Measurements from ENCODE around the gene SPATA31D3.
"Not testable (repeated sequence)": the region's sequence is repeated elsewhere in the genome, so short reads cannot be mapped to it uniquely, and the experiment has no call there.

Gene SPATA31D3

GRCh38 chr9:81979196-81979595 is 35.9 kb downstream of the SPATA31D3 start:
- no peak overlapping the region for H3K4me2 ChIP-seq (ENCODE audit: low read length)
- no peaks in the 10 kb centered on the region for H3K27me3 ChIP-seq (ENCODE audit: control insufficient read depth, insufficient read depth, low read length)
- no peaks in the 10 kb centered on the region for H3K4me1 ChIP-seq
- no peaks in the 10 kb centered on the region for H3K79me2 ChIP-seq
- no peaks in the 10 kb centered on the region for H3K9me3 ChIP-seq (ENCODE audit: control insufficient read depth, low read length)
- no peak overlapping the region for H3K4me3 ChIP-seq (ENCODE audit: low read depth, low read length)
- no peak overlapping the region for H3K9ac ChIP-seq
- H3K27ac ChIP-seq = no peak overlapping the region
- H2AFZ ChIP-seq = no peak overlapping the region
- no peaks in the 10 kb centered on the region for H3K36me3 ChIP-seq (ENCODE audit: control insufficient read depth, insufficient read depth, low read length)
- TF ChIP-seq, protein P1, sequence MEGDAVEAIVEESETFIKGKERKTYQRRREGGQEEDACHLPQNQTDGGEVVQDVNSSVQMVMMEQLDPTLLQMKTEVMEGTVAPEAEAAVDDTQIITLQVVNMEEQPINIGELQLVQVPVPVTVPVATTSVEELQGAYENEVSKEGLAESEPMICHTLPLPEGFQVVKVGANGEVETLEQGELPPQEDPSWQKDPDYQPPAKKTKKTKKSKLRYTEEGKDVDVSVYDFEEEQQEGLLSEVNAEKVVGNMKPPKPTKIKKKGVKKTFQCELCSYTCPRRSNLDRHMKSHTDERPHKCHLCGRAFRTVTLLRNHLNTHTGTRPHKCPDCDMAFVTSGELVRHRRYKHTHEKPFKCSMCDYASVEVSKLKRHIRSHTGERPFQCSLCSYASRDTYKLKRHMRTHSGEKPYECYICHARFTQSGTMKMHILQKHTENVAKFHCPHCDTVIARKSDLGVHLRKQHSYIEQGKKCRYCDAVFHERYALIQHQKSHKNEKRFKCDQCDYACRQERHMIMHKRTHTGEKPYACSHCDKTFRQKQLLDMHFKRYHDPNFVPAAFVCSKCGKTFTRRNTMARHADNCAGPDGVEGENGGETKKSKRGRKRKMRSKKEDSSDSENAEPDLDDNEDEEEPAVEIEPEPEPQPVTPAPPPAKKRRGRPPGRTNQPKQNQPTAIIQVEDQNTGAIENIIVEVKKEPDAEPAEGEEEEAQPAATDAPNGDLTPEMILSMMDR (IDR thresholded peaks at IDR 0.05) = no peak

- no peak overlapping the region for H3K9ac ChIP-seq
- no peak overlapping the region for H3K4me2 ChIP-seq (ENCODE audit: low read length)
- TF ChIP-seq, protein P1 (IDR thresholded peaks at IDR 0.05) = no peak
- H3K4me1 ChIP-seq = no peaks in the 10 kb centered on the region
- H3K4me3 ChIP-seq (ENCODE audit: low read depth, low read length) = no peak overlapping the region
- H3K9me3 ChIP-seq (ENCODE audit: control insufficient read depth, low read length) = no peaks in the 10 kb centered on the region
- no peak overlapping the region for H3K27ac ChIP-seq
- no peaks in the 10 kb centered on the region for H3K36me3 ChIP-seq (ENCODE audit: control insufficient read depth, insufficient read depth, low read length)
- H3K79me2 ChIP-seq = no peaks in the 10 kb centered on the region
- H2AFZ ChIP-seq = no peak overlapping the region
- H3K27me3 ChIP-seq (ENCODE audit: control insufficient read depth, insufficient read depth, low read length) = no peaks in the 10 kb centered on the region
Observed at GRCh38 chr9:81980568-81980967, 37.3 kb downstream of the SPATA31D3 start.

- Histone ChIP-seq H3K79me2 (no peaks in the 10 kb centered on the region), H3K9ac (no peak overlapping the region), H3K27ac (no peak overlapping the region), H3K4me3 (ENCODE audit: low read depth, low read length) (no peak overlapping the region), H3K27me3 (ENCODE audit: control insufficient read depth, insufficient read depth, low read length) (no peaks in the 10 kb centered on the region), H2AFZ (no peak overlapping the region), H3K36me3 (ENCODE audit: control insufficient read depth, insufficient read depth, low read length) (no peaks in the 10 kb centered on the region), H3K4me2 (ENCODE audit: low read length) (no peak overlapping the region), H3K9me3 (ENCODE audit: control insufficient read depth, low read length) (no peaks in the 10 kb centered on the region), H3K4me1 (no peaks in the 10 kb centered on the region)
- TF ChIP-seq, protein P1 (IDR thresholded peaks at IDR 0.05) = no peak
Observed at GRCh38 chr9:81981883-81982282, 38.6 kb downstream of the SPATA31D3 start.

GRCh38 chr9:81984928-81985327 is 41.6 kb downstream of the SPATA31D3 start:
- H3K9ac ChIP-seq = no peak overlapping the region

DNA sequence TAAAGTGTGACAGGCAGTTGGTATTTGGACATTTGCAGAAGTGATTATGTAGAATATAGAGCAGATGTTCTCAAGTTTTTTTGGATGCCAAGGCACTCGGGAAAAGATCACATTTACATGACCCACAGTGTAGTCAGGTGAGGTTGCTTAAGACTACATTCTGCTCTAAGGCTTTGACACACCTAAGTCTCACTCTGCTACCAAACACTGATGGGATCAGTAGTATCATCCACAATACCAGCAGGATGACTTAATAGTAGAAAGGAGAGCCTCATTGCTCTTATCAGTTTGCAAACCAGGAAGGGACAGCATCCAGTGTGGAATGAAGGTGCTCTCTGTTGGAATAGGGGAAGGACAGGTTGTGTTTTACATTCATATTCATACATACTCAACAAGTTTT is 42.8 kb downstream of the SPATA31D3 start:
- H3K79me2 ChIP-seq = no peaks in the 10 kb centered on the region
- no peak overlapping the region for H3K4me3 ChIP-seq (ENCODE audit: low read depth, low read length)
- no peak overlapping the region for H3K9ac ChIP-seq
- no peaks in the 10 kb centered on the region for H3K9me3 ChIP-seq (ENCODE audit: control insufficient read depth, low read length)
- H3K4me1 ChIP-seq = no peaks in the 10 kb centered on the region
- no peak overlapping the region for H2AFZ ChIP-seq
- TF ChIP-seq, protein P1 (IDR thresholded peaks at IDR 0.05) = no peak
- H3K4me2 ChIP-seq (ENCODE audit: low read length) = no peak overlapping the region
- H3K36me3 ChIP-seq (ENCODE audit: control insufficient read depth, insufficient read depth, low read length) = no peaks in the 10 kb centered on the region
- no peak overlapping the region for H3K27ac ChIP-seq
- no peaks in the 10 kb centered on the region for H3K27me3 ChIP-seq (ENCODE audit: control insufficient read depth, insufficient read depth, low read length)

More at GRCh38 chr9:81984928-81985327, 41.6 kb downstream of the SPATA31D3 start:
- H3K9me3 ChIP-seq (ENCODE audit: control insufficient read depth, low read length) = no peaks in the 10 kb centered on the region
- no peaks in the 10 kb centered on the region for H3K4me1 ChIP-seq
- TF ChIP-seq, protein P1 (IDR thresholded peaks at IDR 0.05) = no peak
- H3K79me2 ChIP-seq = no peaks in the 10 kb centered on the region
- H3K4me3 ChIP-seq (ENCODE audit: low read depth, low read length) = no peak overlapping the region
- no peak overlapping the region for H3K4me2 ChIP-seq (ENCODE audit: low read length)
- no peak overlapping the region for H3K27ac ChIP-seq
- no peaks in the 10 kb centered on the region for H3K27me3 ChIP-seq (ENCODE audit: control insufficient read depth, insufficient read depth, low read length)
- H2AFZ ChIP-seq = no peak overlapping the region
- no peaks in the 10 kb centered on the region for H3K36me3 ChIP-seq (ENCODE audit: control insufficient read depth, insufficient read depth, low read length)

DNA sequence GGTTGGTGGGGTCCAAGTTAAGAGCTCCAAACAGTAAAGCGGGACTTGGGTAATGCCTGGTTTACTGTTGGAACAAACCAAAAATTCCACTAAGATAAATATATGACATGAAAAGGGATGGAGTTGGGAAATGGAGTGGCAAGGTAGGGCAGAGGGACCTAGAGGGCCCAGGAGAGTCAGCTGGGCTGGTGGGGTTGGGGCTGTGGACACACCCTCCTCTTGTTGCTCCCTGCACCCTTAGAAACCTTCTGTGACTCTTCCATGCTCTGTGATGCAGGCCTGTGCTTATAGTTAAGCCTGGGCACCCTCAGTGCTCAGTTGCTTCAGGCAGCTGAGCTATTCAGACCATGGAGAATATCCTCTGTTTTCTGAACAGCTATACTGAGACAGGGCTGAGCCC is 45.2 kb downstream of the SPATA31D3 start, which contains the start of gene SPATA31D1:
Gene SPATA31D1, plus strand, starts transcription at position 301 of the 400 bp plus-strand sequence. Its CDS starts 47 bp downstream, at position 348.
- not testable (repeated sequence) for H3K9ac ChIP-seq; H3K36me3 ChIP-seq (ENCODE audit: control insufficient read depth, insufficient read depth, low read length); H3K27me3 ChIP-seq (ENCODE audit: control insufficient read depth, insufficient read depth, low read length); H3K4me1 ChIP-seq; H2AFZ ChIP-seq; H3K4me3 ChIP-seq (ENCODE audit: low read depth, low read length); H3K27ac ChIP-seq; H3K4me2 ChIP-seq (ENCODE audit: low read length); H3K79me2 ChIP-seq; H3K9me3 ChIP-seq (ENCODE audit: control insufficient read depth, low read length)

Data from parathyroid adenoma (tissue), 2 donors.